HEK293 (cell line): ENCODE data around the gene STAMBPL1.

Experiments
- SETDB1 ChIP-seq: IDR thresholded peaks from one replicate; pipeline ENCODE4 v1.6.1; 2017; ENCODE audit warnings: mild to moderate bottlenecking, low read length, moderate library complexity, mixed read lengths; ENCODE audit not compliant: insufficient read length
- TCF7L2 ChIP-seq: IDR thresholded peaks from 2 replicates; pipeline ENCODE4 v1.6.1; 2011; ENCODE audit warnings: low read depth, mild to moderate bottlenecking, inconsistent platforms, low read length, moderate library complexity, borderline replicate concordance
- ZBTB7A ChIP-seq: fragments of 450-650 bp; formaldehyde crosslinking; IDR thresholded peaks from 2 replicates; pipeline ENCODE4 v1.5.1; 2016; ENCODE audit warnings: low read depth, missing biosample characterization, missing genetic modification characterization
- ZNF701 ChIP-seq: fragments of 450-650 bp; formaldehyde crosslinking; IDR thresholded peaks from 2 replicates; pipeline ENCODE4 v1.5.1; 2016; ENCODE audit warnings: missing biosample characterization, missing genetic modification characterization
- ZNF707 ChIP-seq: fragments of 450-650 bp; formaldehyde crosslinking; IDR thresholded peaks from 2 replicates; pipeline ENCODE4 v1.5.1; 2016; ENCODE audit warnings: missing biosample characterization, missing genetic modification characterization
- TF ChIP-seq, protein P1 (sequence below): fragments of 450-650 bp; formaldehyde crosslinking; IDR thresholded peaks from 2 replicates; pipeline ENCODE4 v1.5.1; 2016; ENCODE audit warnings: missing biosample characterization, missing genetic modification characterization

DNA sequence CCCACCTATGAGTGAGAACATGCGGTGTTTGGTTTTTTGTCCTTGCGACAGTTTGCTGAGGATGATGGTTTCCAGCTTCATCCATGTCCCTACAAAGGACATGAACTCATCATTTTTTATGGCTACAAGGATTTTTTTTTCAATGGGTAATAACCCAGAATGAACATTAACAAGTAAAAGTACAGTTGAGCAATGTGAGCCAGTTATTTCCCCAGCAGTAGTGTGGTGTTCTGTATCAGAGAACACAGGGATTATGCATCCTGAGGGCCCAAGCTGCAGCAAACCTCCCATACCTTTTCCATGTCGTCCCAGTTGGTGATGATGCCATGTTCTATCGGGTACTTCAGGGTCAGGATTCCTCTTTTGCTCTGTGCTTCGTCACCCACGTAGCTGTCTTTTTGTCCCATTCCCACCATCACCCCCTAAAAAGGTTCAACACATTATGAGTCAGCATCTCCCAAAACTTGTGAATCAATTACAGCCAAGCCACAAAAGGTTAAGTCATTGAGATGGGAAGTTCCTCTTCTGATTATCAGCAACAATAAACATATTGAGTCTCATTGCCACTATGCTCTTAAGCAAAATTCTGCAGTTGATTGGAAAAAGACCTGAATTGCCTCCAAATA is 67.0 kb downstream of the STAMBPL1 start:
- TF ChIP-seq SETDB1, result no peak
- TF ChIP-seq, protein P1, sequence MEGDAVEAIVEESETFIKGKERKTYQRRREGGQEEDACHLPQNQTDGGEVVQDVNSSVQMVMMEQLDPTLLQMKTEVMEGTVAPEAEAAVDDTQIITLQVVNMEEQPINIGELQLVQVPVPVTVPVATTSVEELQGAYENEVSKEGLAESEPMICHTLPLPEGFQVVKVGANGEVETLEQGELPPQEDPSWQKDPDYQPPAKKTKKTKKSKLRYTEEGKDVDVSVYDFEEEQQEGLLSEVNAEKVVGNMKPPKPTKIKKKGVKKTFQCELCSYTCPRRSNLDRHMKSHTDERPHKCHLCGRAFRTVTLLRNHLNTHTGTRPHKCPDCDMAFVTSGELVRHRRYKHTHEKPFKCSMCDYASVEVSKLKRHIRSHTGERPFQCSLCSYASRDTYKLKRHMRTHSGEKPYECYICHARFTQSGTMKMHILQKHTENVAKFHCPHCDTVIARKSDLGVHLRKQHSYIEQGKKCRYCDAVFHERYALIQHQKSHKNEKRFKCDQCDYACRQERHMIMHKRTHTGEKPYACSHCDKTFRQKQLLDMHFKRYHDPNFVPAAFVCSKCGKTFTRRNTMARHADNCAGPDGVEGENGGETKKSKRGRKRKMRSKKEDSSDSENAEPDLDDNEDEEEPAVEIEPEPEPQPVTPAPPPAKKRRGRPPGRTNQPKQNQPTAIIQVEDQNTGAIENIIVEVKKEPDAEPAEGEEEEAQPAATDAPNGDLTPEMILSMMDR (tag by site-specific recombination), result no peak
- TF ChIP-seq ZNF707, result no peak
- TF ChIP-seq ZBTB7A (tag by site-specific recombination), result no peak
- no peak for TF ChIP-seq ZNF701 (tag by site-specific recombination)
- TF ChIP-seq TCF7L2, result no peak
